Esophagus muscularis mucosa (tissue), 4 donors: ENCODE measurements around the gene RNF217.

Experiments used
- EP300 ChIP-seq: sonication (generic); formaldehyde crosslinking; IDR thresholded peaks from one replicate; pipeline ENCODE4 v1.6.1; 2017; ENCODE audit warnings: antibody characterized with exemption
- POLR2A ChIP-seq: fragments of 450-650 bp; IDR thresholded peaks from one replicate; pipeline ENCODE4 v1.6.1; 2017; ENCODE audit warnings: antibody characterized with exemption, moderate library complexity, mild to moderate bottlenecking, low read depth
- POLR2AphosphoS5 ChIP-seq, 2 donors: sonication (generic); formaldehyde crosslinking; IDR thresholded peaks; one replicate each; pipeline ENCODE4 v1.6.1; 2017; ENCODE audit warnings: antibody characterized with exemption in 2 of 2
- TF ChIP-seq, protein P1 (sequence below), 3 experiments: fragments of 200-600 bp in 2 of 3; fragments of 450-650 bp in 1 of 3; sonication (generic) in 2 of 3; IDR thresholded peaks; one replicate each; pipeline ENCODE4 v1.5.1; 2017 to 2019; ENCODE audit warnings: antibody characterized with exemption in 3 of 3, mild to moderate bottlenecking in 2 of 3, moderate library complexity in 1 of 3

DNA sequence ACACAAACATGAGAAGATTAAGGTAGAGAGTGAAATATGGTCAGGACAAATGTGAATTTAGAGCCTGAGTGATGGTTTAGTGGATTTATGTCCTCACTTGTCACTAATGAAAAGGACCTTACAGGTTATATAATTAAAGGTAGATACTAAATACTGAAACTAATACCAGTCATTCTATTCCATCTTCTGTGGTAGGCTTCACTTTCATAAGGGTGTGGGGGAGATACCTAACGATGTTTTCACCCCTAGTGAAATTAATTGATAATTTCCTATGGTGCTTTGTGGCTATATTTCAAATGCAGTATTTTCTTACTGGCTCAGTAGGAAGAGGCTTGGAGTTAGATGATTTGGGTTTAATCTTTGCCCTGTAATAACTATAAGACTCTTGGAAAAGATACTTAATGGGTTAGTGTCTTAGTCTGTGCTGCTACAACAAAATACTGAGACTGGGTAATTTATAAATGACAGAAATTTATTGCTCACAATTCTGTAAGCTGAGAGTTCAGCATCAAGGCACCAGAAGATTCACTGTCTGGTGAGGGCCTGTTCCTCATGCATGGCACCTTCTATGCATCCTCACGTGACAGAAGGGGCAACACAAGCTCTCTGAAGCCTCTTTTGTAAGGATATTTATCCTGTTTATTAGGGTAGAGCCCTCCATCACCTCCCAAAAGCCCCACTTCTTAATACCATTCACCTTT lies 21.3 kb downstream of the RNF217 start:
- TF ChIP-seq, protein P1, sequence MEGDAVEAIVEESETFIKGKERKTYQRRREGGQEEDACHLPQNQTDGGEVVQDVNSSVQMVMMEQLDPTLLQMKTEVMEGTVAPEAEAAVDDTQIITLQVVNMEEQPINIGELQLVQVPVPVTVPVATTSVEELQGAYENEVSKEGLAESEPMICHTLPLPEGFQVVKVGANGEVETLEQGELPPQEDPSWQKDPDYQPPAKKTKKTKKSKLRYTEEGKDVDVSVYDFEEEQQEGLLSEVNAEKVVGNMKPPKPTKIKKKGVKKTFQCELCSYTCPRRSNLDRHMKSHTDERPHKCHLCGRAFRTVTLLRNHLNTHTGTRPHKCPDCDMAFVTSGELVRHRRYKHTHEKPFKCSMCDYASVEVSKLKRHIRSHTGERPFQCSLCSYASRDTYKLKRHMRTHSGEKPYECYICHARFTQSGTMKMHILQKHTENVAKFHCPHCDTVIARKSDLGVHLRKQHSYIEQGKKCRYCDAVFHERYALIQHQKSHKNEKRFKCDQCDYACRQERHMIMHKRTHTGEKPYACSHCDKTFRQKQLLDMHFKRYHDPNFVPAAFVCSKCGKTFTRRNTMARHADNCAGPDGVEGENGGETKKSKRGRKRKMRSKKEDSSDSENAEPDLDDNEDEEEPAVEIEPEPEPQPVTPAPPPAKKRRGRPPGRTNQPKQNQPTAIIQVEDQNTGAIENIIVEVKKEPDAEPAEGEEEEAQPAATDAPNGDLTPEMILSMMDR (IDR thresholded peaks at IDR 0.05): no peak
- no peak for TF ChIP-seq EP300
- TF ChIP-seq POLR2A: no peak
- no peak for TF ChIP-seq POLR2AphosphoS5 (IDR thresholded peaks at IDR 0.05)
